ENCODE results near the gene WIPI1.

Gene WIPI1

GRCh38 chr17:68461122-68461539 lies 3.8 kb upstream of the WIPI1 start:
- H3K9ac ChIP-seq (ENCODE audit: low read length in 5 of 5): no peak overlapping the region
- no peaks in the 10 kb centered on the region for H3K9me3 ChIP-seq (ENCODE audit: control insufficient read depth in 5 of 5, low read length in 5 of 5)
- H3K36me3 ChIP-seq (ENCODE audit: control insufficient read depth in 5 of 5, insufficient read depth in 5 of 5, low read length in 5 of 5): no peaks in the 10 kb centered on the region
- H3K4me3 ChIP-seq (ENCODE audit: low read depth in 1 of 5, low read length in 5 of 5): no peak overlapping the region
- peaks cover 3 to 37% (median 37%) of the 10 kb centered on the region in 5 donors for H3K4me1 ChIP-seq (ENCODE audit: control insufficient read depth in 5 of 5, insufficient read depth in 5 of 5, low read length in 5 of 5)
- no peaks in the 10 kb centered on the region for H3K27me3 ChIP-seq (ENCODE audit: control insufficient read depth in 5 of 5, insufficient read depth in 4 of 5, low read length in 5 of 5)
- H3K27ac ChIP-seq (ENCODE audit: low read depth, low read length): peak overlapping the region; percentile 66

- H3K4me1 ChIP-seq (ENCODE audit: control insufficient read depth in 5 of 5, insufficient read depth in 5 of 5, low read length in 5 of 5): peaks cover 6 to 42% (median 37%) of the 10 kb centered on the region in 5 donors
- H3K27me3 ChIP-seq (ENCODE audit: control insufficient read depth in 5 of 5, insufficient read depth in 4 of 5, low read length in 5 of 5): no peaks in the 10 kb centered on the region
- H3K27ac ChIP-seq (ENCODE audit: low read depth, low read length): peak overlapping the region; percentile 66
- no peaks in the 10 kb centered on the region for H3K36me3 ChIP-seq (ENCODE audit: control insufficient read depth in 5 of 5, insufficient read depth in 5 of 5, low read length in 5 of 5)
- no peak overlapping the region for H3K9ac ChIP-seq (ENCODE audit: low read length in 5 of 5)
- no peak overlapping the region for H3K4me3 ChIP-seq (ENCODE audit: low read depth in 1 of 5, low read length in 5 of 5)
- H3K9me3 ChIP-seq (ENCODE audit: control insufficient read depth in 5 of 5, low read length in 5 of 5): no peaks in the 10 kb centered on the region
Measured at GRCh38 chr17:68460715-68461114, 3.4 kb upstream of the WIPI1 start.

GRCh38 chr17:68460146-68460545 lies 2.9 kb upstream of the WIPI1 start:
- Histone ChIP-seq H3K36me3 (ENCODE audit: control insufficient read depth in 5 of 5, insufficient read depth in 5 of 5, low read length in 5 of 5) (no peaks in the 10 kb centered on the region), H3K4me1 (ENCODE audit: control insufficient read depth in 5 of 5, insufficient read depth in 5 of 5, low read length in 5 of 5) (peaks cover 7 to 47% (median 43%) of the 10 kb centered on the region in 5 donors), H3K27me3 (ENCODE audit: control insufficient read depth in 5 of 5, insufficient read depth in 4 of 5, low read length in 5 of 5) (no peaks in the 10 kb centered on the region), H3K4me3 (ENCODE audit: low read depth in 1 of 5, low read length in 5 of 5) (no peak overlapping the region), H3K9ac (ENCODE audit: low read length in 5 of 5) (no peak overlapping the region), H3K9me3 (ENCODE audit: control insufficient read depth in 5 of 5, low read length in 5 of 5) (no peaks in the 10 kb centered on the region), H3K27ac (ENCODE audit: low read depth, low read length) (no peak overlapping the region)

GRCh38 chr17:68459037-68459639 lies 1.8 kb upstream of the WIPI1 start:
- H3K9me3 ChIP-seq (ENCODE audit: control insufficient read depth in 5 of 5, low read length in 5 of 5): no peaks in the 10 kb centered on the region
- no peaks in the 10 kb centered on the region for H3K27me3 ChIP-seq (ENCODE audit: control insufficient read depth in 5 of 5, insufficient read depth in 4 of 5, low read length in 5 of 5)
- H3K27ac ChIP-seq (ENCODE audit: low read depth, low read length): no peak overlapping the region
- no peak overlapping the region for H3K9ac ChIP-seq (ENCODE audit: low read length in 5 of 5)
- no peaks in the 10 kb centered on the region for H3K36me3 ChIP-seq (ENCODE audit: control insufficient read depth in 5 of 5, insufficient read depth in 5 of 5, low read length in 5 of 5)
- H3K4me3 ChIP-seq (ENCODE audit: low read depth in 1 of 5, low read length in 5 of 5): no peak overlapping the region
- peaks cover 7 to 48% (median 44%) of the 10 kb centered on the region in 5 donors for H3K4me1 ChIP-seq (ENCODE audit: control insufficient read depth in 5 of 5, insufficient read depth in 5 of 5, low read length in 5 of 5)

GRCh38 chr17:68458260-68459036 lies 1.2 kb upstream of the WIPI1 start:
- H3K4me3 ChIP-seq (ENCODE audit: low read depth in 1 of 5, low read length in 5 of 5): peak overlapping the region; percentile 55 to 82 (median 78)
- H3K9ac ChIP-seq (ENCODE audit: low read length in 5 of 5): peak overlapping the region in 3 of 5 donors; percentile 48 to 82 (median 56)
- H3K27ac ChIP-seq (ENCODE audit: low read depth, low read length): peak overlapping the region; percentile 66
- H3K36me3 ChIP-seq (ENCODE audit: control insufficient read depth in 5 of 5, insufficient read depth in 5 of 5, low read length in 5 of 5): no peaks in the 10 kb centered on the region
- H3K4me1 ChIP-seq (ENCODE audit: control insufficient read depth in 5 of 5, insufficient read depth in 5 of 5, low read length in 5 of 5): peaks cover 7 to 48% (median 44%) of the 10 kb centered on the region in 5 donors
- H3K27me3 ChIP-seq (ENCODE audit: control insufficient read depth in 5 of 5, insufficient read depth in 4 of 5, low read length in 5 of 5): no peaks in the 10 kb centered on the region
- no peaks in the 10 kb centered on the region for H3K9me3 ChIP-seq (ENCODE audit: control insufficient read depth in 5 of 5, low read length in 5 of 5)

- Histone ChIP-seq H3K27me3 (ENCODE audit: control insufficient read depth in 5 of 5, insufficient read depth in 4 of 5, low read length in 5 of 5) (no peaks in the 10 kb centered on the region), H3K9me3 (ENCODE audit: control insufficient read depth in 5 of 5, low read length in 5 of 5) (no peaks in the 10 kb centered on the region), H3K36me3 (ENCODE audit: control insufficient read depth in 5 of 5, insufficient read depth in 5 of 5, low read length in 5 of 5) (no peaks in the 10 kb centered on the region), H3K27ac (ENCODE audit: low read depth, low read length) (peak overlapping the region; percentile 66), H3K4me1 (ENCODE audit: control insufficient read depth in 5 of 5, insufficient read depth in 5 of 5, low read length in 5 of 5) (peaks cover 7 to 51% (median 46%) of the 10 kb centered on the region in 5 donors), H3K4me3 (ENCODE audit: low read depth in 1 of 5, low read length in 5 of 5) (peak overlapping the region; percentile 55 to 87 (median 78)), H3K9ac (ENCODE audit: low read length in 5 of 5) (peak overlapping the region in 4 of 5 donors; percentile 41 to 82 (median 52))
Measured at GRCh38 chr17:68457539-68458259, 403 bp upstream of the WIPI1 start.

- H3K27ac ChIP-seq (ENCODE audit: low read depth, low read length): peak overlapping the region; percentile 87
- no peaks in the 10 kb centered on the region for H3K9me3 ChIP-seq (ENCODE audit: control insufficient read depth in 5 of 5, low read length in 5 of 5)
- peak overlapping the region in 4 of 5 donors; percentile 68 to 86 (median 75) for H3K9ac ChIP-seq (ENCODE audit: low read length in 5 of 5)
- peak overlapping the region; percentile 72 to 87 (median 78) for H3K4me3 ChIP-seq (ENCODE audit: low read depth in 1 of 5, low read length in 5 of 5)
- H3K27me3 ChIP-seq (ENCODE audit: control insufficient read depth in 5 of 5, insufficient read depth in 4 of 5, low read length in 5 of 5): no peaks in the 10 kb centered on the region
- H3K36me3 ChIP-seq (ENCODE audit: control insufficient read depth in 5 of 5, insufficient read depth in 5 of 5, low read length in 5 of 5): no peaks in the 10 kb centered on the region
- H3K4me1 ChIP-seq (ENCODE audit: control insufficient read depth in 5 of 5, insufficient read depth in 5 of 5, low read length in 5 of 5): peaks cover 7 to 52% (median 48%) of the 10 kb centered on the region in 5 donors
Measured at GRCh38 chr17:68456339-68457167, 743 bp downstream of the WIPI1 start.

GRCh38 chr17:68455901-68456338 lies 1.4 kb downstream of the WIPI1 start:
- Histone ChIP-seq H3K27ac (ENCODE audit: low read depth, low read length) (peak overlapping the region; percentile 87), H3K27me3 (ENCODE audit: control insufficient read depth in 5 of 5, insufficient read depth in 4 of 5, low read length in 5 of 5) (no peaks in the 10 kb centered on the region), H3K4me1 (ENCODE audit: control insufficient read depth in 5 of 5, insufficient read depth in 5 of 5, low read length in 5 of 5) (peaks cover 7 to 51% (median 47%) of the 10 kb centered on the region in 5 donors), H3K9ac (ENCODE audit: low read length in 5 of 5) (peak overlapping the region in 4 of 5 donors; percentile 64 to 77 (median 72)), H3K4me3 (ENCODE audit: low read depth in 1 of 5, low read length in 5 of 5) (peak overlapping the region; percentile 61 to 87 (median 78)), H3K9me3 (ENCODE audit: control insufficient read depth in 5 of 5, low read length in 5 of 5) (no peaks in the 10 kb centered on the region), H3K36me3 (ENCODE audit: control insufficient read depth in 5 of 5, insufficient read depth in 5 of 5, low read length in 5 of 5) (peaks cover 0 to under 1% (median 0%) of the 10 kb centered on the region in 5 donors)

GRCh38 chr17:68453991-68454665 lies 3.2 kb downstream of the WIPI1 start:
- no peak overlapping the region for H3K9ac ChIP-seq (ENCODE audit: low read length in 5 of 5)
- peaks cover 7 to 48% (median 44%) of the 10 kb centered on the region in 5 donors for H3K4me1 ChIP-seq (ENCODE audit: control insufficient read depth in 5 of 5, insufficient read depth in 5 of 5, low read length in 5 of 5)
- H3K4me3 ChIP-seq (ENCODE audit: low read depth in 1 of 5, low read length in 5 of 5): no peak overlapping the region
- peaks cover 0 to 18% (median 15%) of the 10 kb centered on the region in 5 donors for H3K36me3 ChIP-seq (ENCODE audit: control insufficient read depth in 5 of 5, insufficient read depth in 5 of 5, low read length in 5 of 5)
- no peaks in the 10 kb centered on the region for H3K9me3 ChIP-seq (ENCODE audit: control insufficient read depth in 5 of 5, low read length in 5 of 5)
- H3K27me3 ChIP-seq (ENCODE audit: control insufficient read depth in 5 of 5, insufficient read depth in 4 of 5, low read length in 5 of 5): no peaks in the 10 kb centered on the region
- H3K27ac ChIP-seq (ENCODE audit: low read depth, low read length): no peak overlapping the region
